HG03097 (cell line): ENCODE data around the gene PARVB.
"Not testable (repeated sequence)": the region's sequence is repeated elsewhere in the genome, so short reads cannot be mapped to it uniquely, and the experiment has no call there.

ENCODE experiments used
- ATAC-seq: cut with Tn5 transposase; IDR thresholded peaks from one replicate; pipeline ENCODE4 v1.9.1; 2021; ENCODE audit not compliant: unreplicated experiment, low FRiP score

The PARVB gene

GRCh38 chr22:43996170-43996980, 27.7 kb upstream of the PARVB start:
- no peak for ATAC-seq

- ATAC-seq, result no peak
These were observed 27.2 kb upstream of the PARVB start for GRCh38 chr22:43996981-43997265.

DNA sequence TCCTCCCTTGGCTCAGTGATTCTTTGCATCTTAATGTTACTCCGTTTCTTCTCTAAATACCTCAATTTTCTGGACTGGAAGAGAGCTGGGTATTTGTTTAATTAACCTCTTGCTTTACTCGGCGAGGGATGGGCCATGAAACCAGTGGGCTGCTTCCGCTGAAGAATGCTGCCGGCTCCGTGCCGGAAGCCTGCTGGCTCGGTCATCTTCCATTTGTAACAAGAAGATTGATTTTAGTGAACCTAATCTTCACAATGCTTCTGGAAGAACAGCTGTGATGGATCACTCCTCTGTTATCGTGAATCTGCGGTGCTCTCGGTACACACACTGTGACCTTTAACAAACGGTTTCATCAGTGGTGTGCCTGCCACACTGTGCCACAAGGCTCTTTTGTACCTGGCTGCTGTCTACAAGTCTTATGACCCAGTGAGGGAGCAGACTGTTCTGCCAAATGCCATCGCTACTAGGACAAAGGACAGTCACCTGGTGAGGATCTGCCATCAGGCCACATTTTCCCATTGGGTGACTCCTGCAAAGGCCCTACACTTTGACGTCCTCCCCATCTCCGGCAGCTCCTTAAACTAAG, 25.3 kb upstream of the PARVB start:
- ATAC-seq, result no peak

DNA sequence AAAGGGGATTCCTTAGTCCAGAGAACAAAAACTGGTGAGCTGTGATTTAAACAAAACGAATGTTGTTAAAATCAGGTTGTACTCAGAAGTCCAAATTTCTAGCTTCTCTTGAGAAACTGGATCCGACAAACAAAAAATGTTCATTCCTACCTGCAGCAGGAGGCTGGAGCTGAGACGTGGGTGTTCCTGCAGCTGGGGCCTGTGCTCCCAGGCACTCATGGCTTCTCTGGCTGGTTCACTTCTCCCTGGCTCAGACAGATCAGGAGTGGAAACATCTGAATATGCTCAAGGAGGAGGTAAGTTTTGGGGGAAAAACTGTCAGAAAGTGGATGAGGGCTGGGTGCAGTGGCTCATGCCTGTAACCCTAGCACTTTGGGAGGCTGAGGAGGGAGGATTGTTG, 24.7 kb upstream of the PARVB start:
- ATAC-seq, result no peak

DNA sequence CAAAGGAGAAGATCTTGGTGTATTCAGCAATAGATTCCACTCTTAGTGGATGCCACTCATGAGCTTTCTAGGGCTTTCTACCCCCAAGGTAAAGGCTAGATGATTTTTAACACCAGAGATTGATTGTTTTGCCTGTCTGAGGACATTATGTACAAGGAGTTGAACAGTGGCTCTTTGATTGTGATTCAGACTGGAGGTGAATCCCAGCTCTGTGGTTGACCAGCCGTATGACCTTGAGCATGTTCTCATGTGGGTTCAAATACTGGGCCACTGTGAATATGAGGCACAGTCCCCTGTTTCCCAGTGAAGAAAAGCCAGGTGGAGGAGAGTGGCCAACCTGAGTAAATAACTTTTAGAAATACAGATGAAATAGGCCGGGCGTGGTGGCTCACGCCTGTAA, 24.0 kb upstream of the PARVB start:
- no peak for ATAC-seq

DNA sequence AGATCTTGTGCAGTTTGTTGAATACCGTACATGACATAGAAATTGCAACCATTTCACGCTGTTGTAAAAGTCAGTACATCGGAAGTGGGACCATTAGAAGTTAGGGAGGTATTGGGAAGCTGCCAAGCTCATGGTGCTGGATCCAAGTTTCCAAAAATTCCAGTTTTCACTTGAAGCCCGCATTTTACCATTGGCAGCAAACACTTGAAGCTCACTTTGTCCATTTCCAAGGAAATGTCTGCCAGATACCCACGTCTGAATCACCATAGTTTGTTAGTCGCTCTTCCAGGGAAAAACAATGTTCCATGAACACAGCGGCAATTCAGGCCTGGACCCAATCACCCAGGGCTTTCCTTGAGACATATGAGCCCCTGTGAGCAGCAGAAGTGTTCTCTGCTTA, 22.6 kb upstream of the PARVB start:
- ATAC-seq, result no peak

DNA sequence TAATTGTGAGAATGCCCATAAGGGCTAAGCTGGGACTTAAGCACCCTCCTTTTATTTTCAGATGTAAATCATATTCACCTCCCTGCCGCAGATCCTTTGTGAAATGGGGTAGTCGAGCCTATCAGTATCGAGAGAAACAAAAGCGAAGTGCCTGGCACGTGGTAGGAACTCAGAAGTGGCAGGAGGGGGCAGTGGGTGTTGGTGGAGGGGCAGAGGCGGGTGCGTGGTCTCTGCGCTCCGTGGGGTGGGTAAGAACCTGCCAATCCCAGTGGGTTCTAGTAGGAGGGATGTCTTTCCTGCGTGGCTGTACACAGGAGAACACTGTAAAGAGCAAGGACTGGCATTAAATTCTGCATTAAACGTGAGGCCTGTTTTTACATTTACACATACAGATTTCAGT, 21.8 kb upstream of the PARVB start:
- no peak for ATAC-seq

DNA sequence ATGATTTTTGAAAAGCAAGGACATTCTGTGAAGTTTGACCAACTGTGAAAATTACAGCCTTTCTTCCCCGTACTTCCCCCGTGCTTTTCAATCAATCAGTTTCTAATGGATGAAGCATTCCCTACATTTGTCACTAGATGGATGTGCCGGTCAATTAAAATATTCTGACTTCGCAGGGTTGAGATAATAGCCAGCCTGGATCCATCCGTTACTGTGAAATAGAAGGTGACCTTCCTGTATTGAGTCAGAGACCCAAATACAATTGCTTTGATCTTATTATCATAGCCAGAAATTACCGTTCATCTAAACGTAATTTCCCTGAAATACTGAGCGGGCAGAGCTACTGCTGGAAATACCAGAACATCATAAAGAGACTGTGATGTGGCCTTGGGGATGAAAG, 21.1 kb upstream of the PARVB start:
- no peak for ATAC-seq

- no peak for ATAC-seq
These were observed 20.5 kb upstream of the PARVB start for GRCh38 chr22:44003405-44004103.

DNA sequence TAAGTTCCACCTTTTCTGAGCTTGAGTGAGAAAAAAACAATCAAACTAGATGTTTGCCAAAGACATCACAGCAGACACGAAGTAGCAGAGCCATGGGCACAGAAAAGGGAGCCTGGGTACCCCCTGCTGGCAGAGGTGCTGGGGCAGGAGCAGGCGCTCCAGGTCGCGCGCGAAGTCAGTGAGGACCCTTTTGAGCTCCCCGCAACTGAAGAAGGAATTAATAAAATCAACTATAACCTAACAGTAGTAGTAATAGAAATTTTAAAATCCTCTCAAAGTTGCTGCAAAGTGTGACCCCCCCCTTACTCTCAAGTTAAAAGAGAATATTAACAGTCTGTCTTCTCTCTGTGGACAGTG, 20.0 kb upstream of the PARVB start:
- ATAC-seq, result no peak

GRCh38 chr22:44005524-44005923, 18.6 kb upstream of the PARVB start:
- no peak for ATAC-seq

DNA sequence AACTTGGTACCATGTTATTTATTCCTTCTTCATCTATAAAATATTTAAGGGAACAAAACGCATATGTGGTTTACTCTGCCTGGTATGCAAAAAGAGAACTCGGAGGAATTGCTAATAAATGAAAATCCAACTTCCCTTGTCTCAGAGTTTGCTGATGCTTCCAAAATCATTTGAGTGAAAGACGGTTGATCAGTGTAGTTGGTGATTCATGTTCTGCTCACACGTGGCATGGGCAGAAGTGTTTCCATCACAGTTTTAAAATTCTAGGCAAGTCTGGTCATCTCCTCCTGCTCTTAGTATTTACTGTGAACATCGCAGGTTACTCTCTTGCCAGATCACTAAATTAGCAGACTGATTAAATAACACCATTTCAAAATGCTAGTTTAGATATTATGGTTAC, 11.9 kb upstream of the PARVB start:
- no peak for ATAC-seq

DNA sequence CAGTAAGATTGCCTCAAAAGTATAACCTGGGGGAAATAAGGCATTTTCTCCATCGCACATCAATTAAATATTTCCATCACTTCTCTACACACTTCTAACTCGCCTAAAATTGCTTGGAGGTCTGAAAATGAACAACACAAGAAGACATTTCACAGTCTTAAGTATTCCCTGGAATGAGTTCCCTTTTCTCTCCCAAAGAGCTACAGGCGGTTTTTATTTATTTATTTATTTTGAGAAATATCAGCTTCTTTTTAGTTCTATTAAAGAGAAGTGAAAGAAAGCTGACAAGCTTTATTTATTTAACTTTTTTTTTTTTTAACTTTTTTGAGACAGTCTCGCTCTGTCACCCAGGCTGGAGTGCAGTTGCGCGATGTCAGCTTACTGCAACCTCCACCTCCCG, 11.5 kb upstream of the PARVB start:
- no peak for ATAC-seq

DNA sequence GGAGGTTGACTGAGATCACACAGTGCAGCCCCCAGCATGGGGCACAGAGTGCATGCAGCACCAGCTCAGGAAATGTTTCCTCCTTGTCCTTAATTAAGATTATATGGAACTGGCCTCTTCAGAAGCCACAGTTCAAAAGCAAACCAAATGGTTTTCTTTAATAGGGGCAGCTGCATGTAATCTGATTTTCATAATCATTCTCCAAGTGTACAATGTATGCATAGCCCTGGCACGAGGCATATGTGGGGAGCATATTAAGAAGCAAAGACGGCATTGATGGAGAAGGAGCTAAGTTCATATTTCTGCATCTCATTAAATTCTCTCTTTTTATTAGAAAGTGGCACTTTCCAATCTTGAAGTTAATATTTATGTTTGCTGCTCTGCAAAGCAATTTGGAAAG, 9.9 kb upstream of the PARVB start:
- no peak for ATAC-seq

- ATAC-seq, result not testable (repeated sequence)
These were observed 7.5 kb upstream of the PARVB start for GRCh38 chr22:44016586-44016985.

DNA sequence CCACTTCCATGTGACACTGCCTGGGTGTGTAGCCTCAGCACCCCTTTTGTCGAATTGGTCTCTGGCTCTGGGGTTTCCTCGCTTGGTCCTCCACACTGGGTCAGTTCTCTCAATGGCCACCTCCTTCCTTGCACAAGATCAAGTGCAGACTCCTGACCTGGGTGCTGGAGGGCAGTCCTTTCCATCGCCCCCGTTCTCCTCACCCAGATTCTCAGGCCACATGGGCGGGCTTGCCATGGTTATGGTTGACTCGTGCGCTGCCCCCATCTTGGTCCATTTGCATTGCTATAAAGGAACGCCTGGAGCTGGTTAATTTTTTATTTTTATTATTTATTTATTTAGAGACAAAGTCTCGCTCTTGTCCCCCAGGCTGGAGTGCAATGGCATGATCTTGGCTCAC, 5.5 kb upstream of the PARVB start:
- no peak for ATAC-seq

DNA sequence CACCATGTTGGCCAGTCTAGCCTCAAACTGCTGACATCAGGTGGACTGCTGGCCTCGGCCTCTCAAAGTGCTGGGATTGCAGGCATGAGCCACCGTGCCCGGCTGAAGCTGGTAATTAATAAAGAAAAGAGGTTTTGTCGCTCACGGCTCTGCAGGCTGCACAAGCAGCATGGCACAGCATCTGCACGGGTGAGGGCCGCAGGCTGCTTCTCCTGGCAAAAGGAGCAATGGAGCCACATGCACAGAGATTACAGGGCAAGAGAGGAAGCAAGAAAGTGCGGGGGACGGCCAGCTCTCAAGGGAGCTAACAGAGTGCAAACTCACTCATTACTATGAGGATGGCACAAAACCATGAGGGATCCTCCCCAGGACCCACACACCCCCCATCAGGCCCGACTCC, 4.7 kb upstream of the PARVB start:
- no peak for ATAC-seq

DNA sequence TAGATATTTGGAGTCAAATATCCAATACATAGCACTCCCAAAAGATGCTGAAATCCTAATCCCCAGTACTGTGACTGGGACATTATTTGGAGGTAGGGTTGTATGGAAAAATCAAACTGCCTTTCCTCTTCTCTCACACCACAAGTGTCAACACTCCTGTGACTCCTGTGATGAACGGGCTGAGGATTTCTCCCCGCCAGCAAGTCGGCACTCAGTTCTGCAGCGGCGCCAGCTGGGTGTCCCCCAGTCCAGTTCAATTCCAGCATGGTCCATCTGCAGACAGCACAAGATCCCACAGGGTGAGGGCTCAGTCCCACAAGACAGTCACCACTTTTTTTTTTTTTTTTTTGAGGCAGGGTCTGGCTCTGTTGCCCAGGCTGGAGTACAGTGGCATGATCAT, 4.3 kb upstream of the PARVB start:
- ATAC-seq, result no peak

- ATAC-seq, result no peak
These were observed 3.1 kb upstream of the PARVB start for GRCh38 chr22:44020981-44021380.

DNA sequence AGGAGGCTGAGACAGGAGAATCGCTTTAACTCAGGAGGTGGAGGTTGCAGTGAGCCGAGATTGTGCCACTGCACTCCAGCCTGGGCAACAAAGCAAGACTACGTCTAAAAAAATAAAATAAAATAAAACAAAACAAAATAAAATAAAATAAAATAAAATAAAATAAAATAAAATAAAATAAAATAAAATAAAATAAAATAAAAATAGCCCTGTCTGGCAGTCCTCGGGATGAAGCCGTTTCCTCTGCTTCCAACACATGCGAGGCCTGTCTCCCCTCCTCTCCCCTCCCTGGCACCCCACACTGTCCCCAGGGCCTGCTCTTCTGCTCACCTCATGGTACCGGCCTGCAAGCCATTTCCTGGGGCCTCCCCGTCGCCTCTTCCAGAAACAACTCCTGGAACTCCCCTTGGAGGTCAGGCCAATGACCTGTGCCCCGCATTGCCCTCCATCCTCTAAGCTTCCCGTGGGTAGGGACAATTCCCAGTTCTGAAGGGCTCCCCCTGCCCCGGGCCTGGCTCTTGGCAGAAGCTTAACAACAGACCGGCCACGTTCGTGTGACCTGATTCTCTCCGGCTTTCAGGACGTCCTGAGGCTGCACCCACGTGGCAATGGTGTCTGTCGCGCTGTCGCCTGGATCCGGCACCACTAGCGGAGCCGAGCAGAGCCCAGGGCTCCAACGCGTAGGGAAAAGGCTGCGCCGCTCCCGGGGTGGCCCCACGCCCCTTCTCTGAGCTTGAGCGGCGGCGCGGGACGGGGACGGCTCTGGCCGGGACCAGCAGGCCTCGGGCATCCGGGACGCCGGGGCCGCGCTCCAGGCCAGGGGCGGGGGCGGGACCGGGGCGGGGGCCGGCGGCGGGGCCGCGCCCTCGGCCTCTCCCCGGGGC, 456 bp upstream of the PARVB start:
- no peak for ATAC-seq
